Left lobe of liver (tissue), 1 donor: ENCODE measurements around the gene TRIM21. TPM values are rescaled to one million over a fixed set of nuclear protein-coding genes. Genes with fewer than 3 reads are reported as not detected.

Experiments used
- total RNA-seq: library from RNA; stranded (reverse); gene quantifications from one replicate; pipeline ENCODE4 v1.2.1, GENCODE V29; 2021
- donor health status: DM: no; HTN: yes; CAD: no.

The TRIM21 gene
- total RNA-seq, 1 donor from 2014 or later: 7.3 TPM

Other genes starting within 250 kb of the TRIM21 start
- not detected for gene OR52B4, start 25.3 kb downstream of the TRIM21 start, total RNA-seq
- not detected for gene OR52K2, start 55.6 kb upstream of the TRIM21 start, total RNA-seq
- gene OR52K1, start 88.9 kb upstream of the TRIM21 start, total RNA-seq: not detected
- gene OR52M1, start 151.5 kb upstream of the TRIM21 start, total RNA-seq: not detected
- gene OR52I2, start 188.0 kb upstream of the TRIM21 start, total RNA-seq: not detected
- not detected for gene OR52I1, start 200.3 kb upstream of the TRIM21 start, total RNA-seq
- 4.5 TPM for gene TRIM68, start 214.5 kb upstream of the TRIM21 start, total RNA-seq
- gene OR51D1, start 243.8 kb upstream of the TRIM21 start, total RNA-seq: not detected